Retinal pigment epithelial cell (primary cell): ENCODE data around the gene CERS4.
"Not testable (repeated sequence)": the region's sequence is repeated elsewhere in the genome, so short reads cannot be mapped to it uniquely, and the experiment has no call there.

Experiments
- DNase-seq: peaks from one replicate; pipeline ENCODE4 v3.0.0-alpha.2; 2010; ENCODE audit warnings: low read depth
- H3K4me3 ChIP-seq: 2 replicates; pipeline ENCODE4 v1.5.1; 2011; ENCODE audit warnings: mild to moderate bottlenecking, low read length, control low read depth, moderate library complexity
- TF ChIP-seq, protein P1 (sequence below): conservative IDR thresholded peaks from 2 replicates; pipeline ENCODE4 v1.5.1; 2011; ENCODE audit warnings: low read depth, low read length, control low read depth, inconsistent platforms

CERS4 gene

DNA sequence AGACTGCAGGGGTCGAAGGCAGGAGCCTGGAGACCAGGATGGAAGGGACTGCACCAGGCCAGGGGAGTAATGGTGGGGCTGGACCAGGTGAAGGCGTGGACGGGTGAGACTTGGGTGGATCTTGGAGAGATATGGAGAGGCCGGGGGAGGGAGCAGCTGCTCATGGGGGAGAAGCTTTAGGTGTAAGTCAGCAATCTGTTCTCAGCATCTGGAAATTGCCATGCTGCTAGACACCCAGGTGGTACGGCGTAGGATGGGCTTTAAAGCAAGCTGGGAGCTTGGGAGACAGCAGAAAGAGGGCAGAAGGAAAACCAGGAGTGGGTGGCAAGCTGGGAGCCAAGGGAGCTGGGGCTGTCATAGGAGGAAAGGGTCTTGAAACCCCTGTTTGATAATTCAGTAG lies 3.0 kb downstream of the CERS4 start:
- no peak for DNase-seq
- H3K4me3 ChIP-seq, result no peak overlapping the region
- TF ChIP-seq, protein P1, sequence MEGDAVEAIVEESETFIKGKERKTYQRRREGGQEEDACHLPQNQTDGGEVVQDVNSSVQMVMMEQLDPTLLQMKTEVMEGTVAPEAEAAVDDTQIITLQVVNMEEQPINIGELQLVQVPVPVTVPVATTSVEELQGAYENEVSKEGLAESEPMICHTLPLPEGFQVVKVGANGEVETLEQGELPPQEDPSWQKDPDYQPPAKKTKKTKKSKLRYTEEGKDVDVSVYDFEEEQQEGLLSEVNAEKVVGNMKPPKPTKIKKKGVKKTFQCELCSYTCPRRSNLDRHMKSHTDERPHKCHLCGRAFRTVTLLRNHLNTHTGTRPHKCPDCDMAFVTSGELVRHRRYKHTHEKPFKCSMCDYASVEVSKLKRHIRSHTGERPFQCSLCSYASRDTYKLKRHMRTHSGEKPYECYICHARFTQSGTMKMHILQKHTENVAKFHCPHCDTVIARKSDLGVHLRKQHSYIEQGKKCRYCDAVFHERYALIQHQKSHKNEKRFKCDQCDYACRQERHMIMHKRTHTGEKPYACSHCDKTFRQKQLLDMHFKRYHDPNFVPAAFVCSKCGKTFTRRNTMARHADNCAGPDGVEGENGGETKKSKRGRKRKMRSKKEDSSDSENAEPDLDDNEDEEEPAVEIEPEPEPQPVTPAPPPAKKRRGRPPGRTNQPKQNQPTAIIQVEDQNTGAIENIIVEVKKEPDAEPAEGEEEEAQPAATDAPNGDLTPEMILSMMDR, result no peak

DNA sequence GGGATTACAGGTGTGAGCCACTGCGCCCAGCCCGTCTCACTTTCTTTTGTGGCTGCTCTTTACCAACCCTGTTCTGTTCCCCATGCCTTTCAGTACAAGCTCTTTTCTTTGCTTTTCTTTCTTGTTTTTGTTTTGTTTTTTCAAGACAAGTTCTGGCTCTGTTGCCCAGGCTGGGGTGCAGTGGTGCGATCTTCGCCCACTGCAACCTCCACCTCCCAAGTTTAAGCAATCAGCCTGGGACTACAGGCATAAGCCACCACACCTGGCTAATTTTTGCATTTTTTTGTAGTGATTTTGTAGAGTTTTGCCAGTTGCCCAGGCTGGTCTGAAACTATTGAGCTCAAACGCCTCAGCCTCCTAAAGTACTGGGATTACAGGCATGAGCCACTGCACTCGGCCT lies 3.7 kb downstream of the CERS4 start:
- H3K4me3 ChIP-seq, result no peak overlapping the region
- TF ChIP-seq, protein P1, result no peak
- DNase-seq, result no peak

DNA sequence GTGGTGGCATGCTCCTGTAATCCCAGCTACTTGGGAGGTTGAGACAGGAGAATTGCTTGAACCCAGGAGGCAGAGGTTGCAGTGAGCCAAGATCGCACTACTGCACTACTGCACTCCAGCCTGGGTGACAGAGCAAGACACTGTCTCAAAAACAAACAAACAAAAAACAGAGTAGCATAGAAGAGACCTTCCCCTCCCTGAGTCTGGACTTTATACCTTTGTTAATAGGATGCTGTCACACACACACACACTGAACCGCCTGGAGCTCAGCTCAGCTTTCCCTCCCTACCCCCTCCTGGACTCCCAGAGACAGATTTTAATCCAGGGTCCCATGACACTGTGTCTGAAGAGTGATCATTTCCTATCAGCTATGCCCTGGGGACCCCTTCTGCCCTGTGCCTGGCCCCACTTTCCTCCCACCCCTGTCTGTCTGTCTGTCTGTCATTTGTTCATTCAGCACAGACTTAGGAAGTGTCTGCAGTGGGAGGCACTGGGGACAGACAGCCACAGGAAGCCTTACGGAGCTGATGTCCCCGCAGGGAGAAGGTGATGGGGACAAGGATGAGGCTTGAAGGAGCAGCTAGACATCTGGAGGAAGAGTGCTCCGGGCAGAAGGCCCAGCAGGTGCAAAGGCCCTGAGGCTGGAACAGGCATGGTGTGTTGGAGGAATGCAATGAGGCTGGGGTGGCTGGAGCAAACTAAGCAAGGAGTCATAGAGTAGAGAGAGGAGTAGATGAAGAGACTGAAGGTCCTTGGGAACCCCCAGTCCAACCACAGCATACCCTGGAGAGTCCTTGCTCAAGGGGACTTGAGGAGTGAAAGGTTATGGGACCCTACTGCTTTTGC lies 4.9 kb downstream of the CERS4 start:
- no peak for DNase-seq
- TF ChIP-seq, protein P1, result no peak
- H3K4me3 ChIP-seq, result no peak overlapping the region

DNA sequence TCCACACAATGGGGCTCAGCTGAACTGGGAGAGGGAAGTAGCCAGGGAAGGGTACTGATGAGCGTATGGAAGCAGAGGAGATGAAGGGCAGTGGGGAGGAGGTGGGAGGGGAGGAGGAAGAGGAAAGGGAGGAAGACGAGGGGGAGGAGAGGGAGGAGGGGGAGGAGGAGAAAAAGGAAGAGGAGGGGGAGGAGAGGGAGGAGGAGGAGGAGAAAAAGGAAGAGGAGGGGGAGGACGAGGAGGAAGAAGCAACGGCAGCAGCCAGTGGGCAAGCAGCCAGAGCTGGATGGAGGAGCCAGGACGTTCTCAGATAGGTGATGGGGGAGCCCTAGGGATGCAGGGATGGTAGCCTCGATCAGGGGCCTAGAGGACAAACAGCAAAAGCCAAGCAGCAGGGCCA lies 5.6 kb downstream of the CERS4 start:
- H3K4me3 ChIP-seq, result no peak overlapping the region
- TF ChIP-seq, protein P1, result no peak
- no peak for DNase-seq

DNA sequence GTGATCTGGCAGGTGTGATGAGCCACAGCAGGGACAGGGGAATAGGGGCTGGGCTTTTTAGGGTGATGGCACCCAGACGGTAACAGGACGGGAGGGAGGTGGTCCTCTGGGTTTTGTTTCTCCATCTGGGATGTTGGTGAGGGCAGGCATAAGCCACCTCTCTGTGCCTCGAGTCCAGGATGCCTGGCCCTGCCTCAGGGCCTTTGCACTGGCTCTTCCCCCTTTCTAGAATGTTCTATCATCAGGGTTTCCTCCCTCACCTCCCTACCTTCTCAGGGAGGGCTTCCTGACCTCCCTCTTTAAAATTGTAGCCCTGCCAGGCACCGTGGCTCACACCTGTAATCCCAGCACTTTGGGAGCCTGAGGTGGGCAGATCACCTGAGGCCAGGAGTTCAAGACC lies 6.6 kb downstream of the CERS4 start:
- H3K4me3 ChIP-seq, result no peak overlapping the region
- TF ChIP-seq, protein P1, result no peak
- no peak for DNase-seq

DNA sequence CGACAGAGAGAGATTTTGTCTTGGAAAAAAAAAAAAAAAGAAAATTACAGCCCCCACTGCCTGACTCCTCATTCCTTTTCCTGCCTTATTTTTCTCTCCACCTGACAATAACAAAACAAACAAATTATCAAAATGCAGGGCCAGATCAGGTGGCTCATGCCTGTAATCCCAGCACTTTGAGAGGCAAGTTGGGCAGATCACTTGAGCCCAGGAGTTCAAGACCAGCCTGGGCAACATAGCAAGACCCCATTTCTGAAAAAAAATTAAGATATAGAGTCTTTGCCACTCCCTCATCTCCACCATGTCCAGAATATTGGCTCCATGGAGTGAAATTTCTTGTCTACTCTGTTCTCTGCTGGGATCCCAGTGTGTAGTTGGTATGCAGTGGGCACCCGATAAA lies 7.2 kb downstream of the CERS4 start:
- TF ChIP-seq, protein P1, result no peak
- no peak for DNase-seq
- H3K4me3 ChIP-seq, result no peak overlapping the region

DNA sequence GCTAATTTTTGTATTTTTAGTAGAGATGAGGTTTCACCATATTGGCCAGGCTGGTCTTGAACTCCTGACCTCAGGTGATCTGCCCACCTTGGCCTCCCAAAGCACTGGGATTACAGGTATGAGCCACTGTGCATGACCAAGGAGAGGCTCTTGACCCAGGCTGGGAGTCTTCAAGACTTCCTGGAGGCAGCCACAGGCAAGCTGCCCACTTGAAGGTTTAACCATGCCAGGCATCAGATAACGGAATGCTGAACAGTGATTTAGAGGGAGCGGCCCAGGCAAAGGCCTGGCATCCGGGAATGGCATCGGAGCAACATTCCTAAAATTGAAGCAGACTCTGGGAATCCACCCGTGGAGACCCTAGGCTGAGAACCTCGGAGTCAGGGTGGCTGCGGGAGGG lies 9.0 kb downstream of the CERS4 start:
- H3K4me3 ChIP-seq, DNase-seq: not testable (repeated sequence)
